Measurements from ENCODE around the gene ETS1. TPM values are rescaled to one million over a fixed set of nuclear protein-coding genes. Genes with fewer than 3 reads are reported as not detected.

Gene ETS1
- polyA plus RNA-seq, 4 donors, result 70.5 to 96.0 (median 83.5) TPM

DNA sequence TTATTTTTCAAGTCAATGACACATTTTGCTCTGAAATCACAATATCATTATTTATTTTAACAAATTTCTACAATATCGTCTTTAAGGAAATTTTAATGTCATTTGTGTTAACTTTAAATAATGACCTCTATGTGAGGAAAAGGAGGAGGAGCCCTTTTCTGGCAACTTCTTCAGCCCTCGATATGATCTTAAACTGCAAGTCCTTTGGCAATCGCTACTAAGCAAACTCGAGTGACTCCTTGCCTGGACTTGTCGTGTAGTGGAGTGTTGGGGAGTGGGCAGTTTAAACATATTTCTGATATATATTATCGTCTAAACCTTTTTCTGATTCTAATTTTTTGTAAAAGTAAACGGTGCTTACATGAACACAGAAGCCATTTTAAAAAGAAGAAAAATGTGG is 16.7 kb downstream of the ETS1 start:
- no peak for DNase-seq (ENCODE audit: low read depth in 4 of 4, low spot score in 3 of 4)

- no peak for DNase-seq (ENCODE audit: low read depth in 4 of 4, low spot score in 3 of 4)
These were observed 18.1 kb downstream of the ETS1 start for GRCh38 chr11:128569291-128569690.

DNA sequence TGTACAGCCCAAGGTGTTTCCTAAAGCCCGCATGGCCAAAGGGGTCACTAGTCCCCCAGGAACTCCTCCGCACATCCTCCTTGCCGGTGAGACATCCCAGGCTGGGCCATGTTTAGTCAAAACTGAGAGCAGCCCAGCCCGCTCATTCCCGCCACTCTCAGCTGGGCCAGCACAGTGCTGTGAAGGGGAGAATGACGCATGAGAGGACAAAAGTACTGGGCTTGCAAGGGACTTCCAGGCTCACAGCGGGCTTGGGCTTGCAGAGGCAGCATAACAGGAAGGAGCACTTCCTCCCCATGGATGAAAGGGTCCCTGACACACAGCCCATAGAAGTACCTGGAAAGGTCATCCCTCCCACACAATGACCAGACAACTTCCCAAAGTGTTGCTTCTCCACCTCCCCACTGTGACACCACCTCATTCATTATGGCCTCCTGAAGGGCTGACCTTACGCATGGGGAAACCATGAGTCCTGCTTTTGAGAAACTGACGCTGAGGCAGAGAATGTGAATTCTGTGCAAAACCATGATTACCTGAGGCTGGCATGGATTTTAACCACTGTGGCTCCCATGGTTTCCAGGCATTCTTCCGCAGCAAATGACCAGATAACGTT is 19.1 kb downstream of the ETS1 start:
- DNase-seq (ENCODE audit: low read depth in 4 of 4, low spot score in 3 of 4), result no peak

- no peak for DNase-seq (ENCODE audit: low read depth in 4 of 4, low spot score in 3 of 4)
These were observed 20.2 kb downstream of the ETS1 start for GRCh38 chr11:128567130-128567529.

DNA sequence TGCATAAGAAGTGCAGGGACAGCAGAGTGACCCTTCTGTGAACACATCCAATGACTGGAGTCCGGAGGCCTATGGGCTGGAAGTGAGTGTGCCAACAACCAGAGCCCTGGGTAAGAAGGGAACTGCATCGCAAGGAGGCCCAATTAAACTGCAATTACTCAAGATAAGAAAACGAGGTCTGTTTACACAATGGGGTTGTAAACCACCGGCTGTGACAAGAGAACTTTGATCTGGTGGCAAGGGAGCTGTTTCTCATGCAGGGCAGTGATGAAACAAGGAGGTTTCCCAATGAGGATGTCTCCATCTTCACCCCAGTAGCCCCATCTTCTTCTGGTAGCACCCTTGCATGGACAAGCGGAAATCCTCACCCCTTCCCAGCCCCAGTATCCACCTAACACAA is 21.5 kb downstream of the ETS1 start:
- no peak for DNase-seq (ENCODE audit: low read depth in 4 of 4, low spot score in 3 of 4)

DNA sequence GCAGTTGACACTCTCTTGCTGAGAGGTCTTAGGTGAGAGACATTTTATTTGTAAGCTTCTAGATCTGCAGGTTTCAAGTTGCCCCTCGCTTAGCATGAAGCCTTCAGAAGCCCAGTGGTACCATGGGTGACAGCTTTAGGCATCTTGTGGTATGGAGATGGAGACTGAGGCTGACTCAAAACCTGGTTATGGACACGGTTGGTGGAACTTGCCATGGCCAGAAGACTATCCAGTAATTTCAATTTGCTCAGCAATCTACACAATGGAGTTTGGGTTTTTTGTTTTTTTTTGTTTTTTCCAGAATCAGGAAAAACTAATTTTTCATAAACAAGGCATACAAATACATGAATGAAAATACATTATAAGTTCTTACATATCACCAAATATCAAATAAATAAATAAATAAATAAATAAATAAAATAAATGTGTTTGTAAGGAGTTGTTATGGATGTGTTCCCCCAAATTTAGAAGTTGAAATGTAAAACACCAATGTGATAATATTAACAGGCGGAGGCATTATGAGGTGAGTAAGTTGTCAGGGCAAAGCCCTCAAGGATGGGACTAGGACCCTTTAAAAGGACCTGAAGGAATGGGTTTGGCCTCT is 22.6 kb downstream of the ETS1 start:
- DNase-seq (ENCODE audit: low read depth in 4 of 4, low spot score in 3 of 4), result no peak

DNA sequence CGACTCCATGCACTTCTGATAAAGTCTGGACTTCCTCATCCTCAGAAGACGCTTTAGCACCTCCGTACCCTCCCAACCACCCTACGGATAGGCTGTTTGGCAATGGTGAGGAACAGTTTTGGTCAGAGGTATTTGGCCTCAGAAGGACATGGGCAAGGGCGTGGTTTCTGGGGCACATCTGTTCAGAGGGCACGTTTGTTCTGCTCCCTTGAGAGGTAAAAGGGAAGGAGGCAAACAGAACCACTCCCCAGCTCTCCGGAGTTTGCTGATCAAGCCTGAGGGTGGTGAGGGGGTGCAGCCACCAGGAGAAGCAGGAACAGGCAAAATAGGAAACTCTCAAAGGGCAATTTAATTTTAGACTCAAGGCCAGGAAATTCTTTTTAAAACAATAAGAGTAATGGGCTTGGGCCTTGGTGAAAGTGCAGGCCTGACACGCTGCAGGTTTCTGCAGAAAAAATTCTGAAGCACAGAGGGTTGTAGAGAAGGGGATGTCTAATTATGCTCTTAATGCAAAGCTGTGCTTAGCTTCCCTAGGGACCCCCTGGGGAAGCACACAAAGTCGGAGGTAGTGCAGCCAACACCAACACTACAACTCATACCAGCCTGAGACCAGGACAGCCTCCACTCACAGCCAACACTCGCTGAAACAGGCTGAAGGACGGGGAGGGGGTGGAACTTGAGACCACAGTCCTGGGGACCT is 23.3 kb downstream of the ETS1 start:
- no peak for DNase-seq (ENCODE audit: low read depth in 4 of 4, low spot score in 3 of 4)

- no peak for DNase-seq (ENCODE audit: low read depth in 4 of 4, low spot score in 3 of 4)
These were observed 24.1 kb downstream of the ETS1 start for GRCh38 chr11:128563308-128563707.

GRCh38 chr11:128559496-128560103 is 27.8 kb downstream of the ETS1 start:
- DNase-seq (ENCODE audit: low read depth in 4 of 4, low spot score in 3 of 4), result no peak

DNA sequence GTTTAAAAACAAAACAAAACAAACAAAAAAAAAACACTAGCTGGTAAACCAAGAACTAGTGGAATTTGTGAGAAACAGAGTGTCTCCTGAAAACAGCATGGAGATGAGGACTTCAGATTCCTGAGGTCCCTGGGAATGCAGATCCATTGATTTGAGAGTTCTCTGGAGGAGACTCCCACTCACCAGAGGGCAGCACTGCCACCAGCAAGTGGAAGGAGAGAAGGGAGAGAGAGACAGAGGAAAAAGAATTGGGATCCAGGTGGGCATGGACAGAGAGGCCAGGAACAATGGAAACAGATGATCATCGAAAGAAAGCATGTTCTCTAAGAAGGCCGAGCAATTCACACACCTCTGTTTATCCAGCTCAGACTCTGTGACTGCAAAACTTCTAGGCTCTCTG is 31.8 kb downstream of the ETS1 start:
- no peak for DNase-seq (ENCODE audit: low read depth in 4 of 4, low spot score in 3 of 4)

DNA sequence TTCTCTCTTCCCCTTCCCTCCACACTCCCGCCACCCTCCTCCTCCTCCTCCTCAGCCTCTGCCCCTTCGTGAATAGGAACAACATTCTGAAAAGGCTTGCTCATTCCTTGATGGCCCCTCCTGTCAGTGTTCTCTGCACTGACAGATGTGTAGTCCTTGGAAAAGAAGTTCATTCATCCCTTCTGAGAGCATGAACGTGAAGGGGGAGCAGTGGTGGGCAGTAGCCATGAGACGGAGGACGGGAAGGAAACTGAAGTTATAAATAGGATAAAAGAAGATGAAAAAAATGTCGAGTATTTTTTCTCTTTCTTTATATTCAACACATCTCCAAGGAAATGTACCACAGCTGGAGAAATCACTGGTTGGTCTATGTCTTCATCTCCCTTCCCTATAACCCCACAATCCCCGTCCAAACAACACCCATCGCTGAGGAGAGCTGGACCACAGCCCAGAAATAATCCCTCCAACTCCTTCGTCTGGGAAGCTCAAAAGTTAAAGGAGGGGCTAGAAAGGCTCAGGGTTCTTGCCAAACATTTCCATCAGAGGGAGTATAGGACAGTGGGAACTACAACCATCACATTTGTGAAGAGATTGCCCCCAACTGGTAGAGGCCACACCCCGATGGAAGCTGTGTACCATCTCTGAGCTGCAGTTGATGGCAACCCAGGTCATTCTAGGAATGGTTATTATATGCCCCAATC is 33.5 kb downstream of the ETS1 start:
- peak in 2 of 4 donors; percentile 46 to 67 for DNase-seq (ENCODE audit: low read depth in 4 of 4, low spot score in 3 of 4)

DNA sequence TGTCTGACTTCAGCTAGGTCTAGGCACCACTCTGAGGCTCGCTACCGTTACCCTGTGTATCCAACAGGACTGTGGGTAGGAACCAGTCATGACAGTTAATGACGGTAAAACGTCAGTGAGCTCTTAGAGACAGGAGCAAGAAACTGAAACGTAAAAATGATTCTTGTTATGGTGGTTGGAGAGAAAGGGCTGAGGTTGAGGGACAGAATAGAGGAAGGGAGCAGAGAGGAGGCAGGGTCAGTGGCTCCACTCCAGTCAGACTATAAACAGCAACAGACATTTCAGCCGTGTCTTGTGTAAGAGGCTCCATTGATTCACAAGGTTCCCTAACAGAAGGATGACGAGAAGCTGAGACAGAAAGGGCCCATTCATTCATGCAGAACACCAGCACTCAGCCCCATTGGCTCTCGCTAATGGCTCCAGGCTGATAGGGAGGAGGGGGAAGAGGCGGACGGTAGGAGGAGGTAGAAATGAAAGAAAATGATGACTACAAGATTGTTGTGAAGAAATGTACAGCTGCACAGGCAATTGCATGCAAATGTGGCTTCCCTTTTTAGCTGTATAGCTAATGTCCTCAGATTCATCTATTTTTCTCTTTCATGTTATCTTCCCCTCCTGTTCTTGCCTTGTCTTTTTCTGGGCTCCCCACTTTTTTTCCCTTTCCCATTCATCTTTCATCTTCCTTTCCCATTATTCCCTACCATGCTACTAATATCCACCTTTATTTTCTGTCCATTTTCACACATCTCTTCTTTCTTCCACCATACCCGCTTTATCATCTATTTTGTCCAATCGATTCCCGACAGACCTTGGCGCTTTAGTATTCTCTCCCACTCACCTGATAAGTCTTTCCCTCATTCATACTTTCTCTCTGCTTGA is 34.3 kb downstream of the ETS1 start:
- DNase-seq (ENCODE audit: low read depth in 4 of 4, low spot score in 3 of 4), result no peak

GRCh38 chr11:128551611-128552335 is 35.6 kb downstream of the ETS1 start:
- no peak for DNase-seq (ENCODE audit: low read depth in 4 of 4, low spot score in 3 of 4)

DNA sequence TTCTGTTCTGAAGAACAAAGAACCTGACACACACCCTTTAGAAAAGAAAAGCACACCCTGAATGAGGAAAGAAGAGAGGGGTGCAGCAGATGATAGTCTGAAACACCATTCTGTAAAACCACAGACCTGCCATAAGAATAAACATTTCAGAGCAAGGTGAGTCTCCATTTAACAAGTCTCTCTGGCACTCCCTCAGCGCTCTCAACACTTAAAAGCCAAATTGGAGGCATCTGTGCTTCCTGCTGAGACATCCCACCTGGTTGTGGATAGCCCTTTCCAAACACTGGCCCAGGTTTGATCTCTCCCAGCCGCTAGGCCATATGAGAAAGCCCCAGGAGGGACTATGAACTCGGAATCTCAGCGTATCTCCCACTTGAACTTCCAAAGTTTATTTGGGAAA is 36.3 kb downstream of the ETS1 start:
- DNase-seq (ENCODE audit: low read depth in 4 of 4, low spot score in 3 of 4), result no peak

- DNase-seq (ENCODE audit: low read depth in 4 of 4, low spot score in 3 of 4), result no peak
These were observed 37.0 kb downstream of the ETS1 start for GRCh38 chr11:128550261-128550821.

DNA sequence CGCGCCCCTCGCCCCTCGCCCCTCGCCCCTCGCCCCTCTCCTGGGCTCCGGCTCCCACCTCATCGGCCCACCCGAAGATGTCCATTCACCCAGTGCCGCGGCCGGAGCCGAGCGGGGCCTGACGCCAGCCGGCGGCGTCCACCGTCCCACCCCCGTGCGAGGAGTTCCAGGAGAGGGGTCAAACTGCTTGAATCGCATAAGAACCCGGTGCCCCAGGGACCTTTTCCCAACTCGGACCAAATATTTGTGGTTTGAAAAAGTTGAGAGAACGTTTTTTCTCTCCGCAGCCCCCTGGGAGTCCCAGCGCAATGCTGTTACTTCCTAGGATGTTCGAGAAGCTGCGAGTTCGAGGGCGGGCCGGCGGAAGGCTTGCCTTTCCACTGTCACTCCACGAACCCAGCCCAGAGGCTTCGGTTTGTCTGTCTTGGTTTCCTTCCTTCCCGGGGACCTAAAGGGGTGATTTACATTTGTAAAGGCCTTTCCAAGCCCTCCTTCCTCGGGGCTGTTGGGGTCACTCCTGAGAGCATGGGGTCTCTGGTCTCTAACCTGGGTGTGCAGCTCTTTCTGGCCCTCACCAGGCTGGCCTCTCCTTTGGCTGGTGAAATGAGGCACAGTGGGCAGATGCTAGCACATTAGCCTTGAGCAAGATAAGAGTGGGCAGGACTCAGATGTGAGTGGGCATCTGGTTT is 38.0 kb downstream of the ETS1 start:
- peak in 1 of 4 donors; percentile 48 for DNase-seq (ENCODE audit: low read depth in 4 of 4, low spot score in 3 of 4)

DNA sequence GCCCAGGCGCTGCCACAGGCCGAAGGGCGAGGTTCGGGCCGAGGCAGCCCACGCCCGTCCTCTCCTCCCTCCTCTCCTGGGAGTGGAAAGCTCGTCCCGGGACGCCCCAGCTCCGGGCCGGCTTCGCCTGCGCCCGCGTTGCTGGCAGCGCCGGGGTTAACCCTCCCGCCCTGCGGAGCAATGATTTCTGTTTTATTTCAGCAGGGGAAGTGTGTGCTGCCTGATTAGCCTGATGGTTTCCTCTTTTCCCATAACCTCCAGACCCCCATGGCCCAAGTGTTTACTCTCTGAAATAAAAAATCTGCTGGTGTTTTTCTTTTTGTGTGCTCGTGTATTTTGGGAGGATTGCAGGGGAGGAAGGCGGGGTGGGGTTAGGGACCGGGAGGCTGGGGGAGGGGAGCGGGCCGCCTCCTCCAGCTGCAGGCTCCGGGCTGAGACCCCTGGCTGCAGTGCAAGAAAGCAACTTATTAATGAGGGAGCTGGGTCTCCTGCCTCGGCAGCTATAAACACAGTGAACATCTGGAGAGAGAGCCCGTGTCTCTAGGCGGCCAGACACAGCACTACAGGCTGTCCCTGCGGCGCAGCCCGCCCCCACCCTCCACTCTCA is 38.6 kb downstream of the ETS1 start:
- DNase-seq (ENCODE audit: low read depth in 4 of 4, low spot score in 3 of 4), result peak; percentile 62 to 76 (median 72)

Data from right renal pelvis (tissue), 4 donors.